ENCODE data around the gene MRPL58. TPM values are rescaled to one million over a fixed set of nuclear protein-coding genes. Genes with fewer than 3 reads are reported as not detected.
A peak's percentile ranks its signal among the peaks of the same experiment; 100 is the strongest.

Gene MRPL58
- total RNA-seq, 4 donors from 2014 or later: 18.2 to 26.4 (median 20.8) TPM

DNA sequence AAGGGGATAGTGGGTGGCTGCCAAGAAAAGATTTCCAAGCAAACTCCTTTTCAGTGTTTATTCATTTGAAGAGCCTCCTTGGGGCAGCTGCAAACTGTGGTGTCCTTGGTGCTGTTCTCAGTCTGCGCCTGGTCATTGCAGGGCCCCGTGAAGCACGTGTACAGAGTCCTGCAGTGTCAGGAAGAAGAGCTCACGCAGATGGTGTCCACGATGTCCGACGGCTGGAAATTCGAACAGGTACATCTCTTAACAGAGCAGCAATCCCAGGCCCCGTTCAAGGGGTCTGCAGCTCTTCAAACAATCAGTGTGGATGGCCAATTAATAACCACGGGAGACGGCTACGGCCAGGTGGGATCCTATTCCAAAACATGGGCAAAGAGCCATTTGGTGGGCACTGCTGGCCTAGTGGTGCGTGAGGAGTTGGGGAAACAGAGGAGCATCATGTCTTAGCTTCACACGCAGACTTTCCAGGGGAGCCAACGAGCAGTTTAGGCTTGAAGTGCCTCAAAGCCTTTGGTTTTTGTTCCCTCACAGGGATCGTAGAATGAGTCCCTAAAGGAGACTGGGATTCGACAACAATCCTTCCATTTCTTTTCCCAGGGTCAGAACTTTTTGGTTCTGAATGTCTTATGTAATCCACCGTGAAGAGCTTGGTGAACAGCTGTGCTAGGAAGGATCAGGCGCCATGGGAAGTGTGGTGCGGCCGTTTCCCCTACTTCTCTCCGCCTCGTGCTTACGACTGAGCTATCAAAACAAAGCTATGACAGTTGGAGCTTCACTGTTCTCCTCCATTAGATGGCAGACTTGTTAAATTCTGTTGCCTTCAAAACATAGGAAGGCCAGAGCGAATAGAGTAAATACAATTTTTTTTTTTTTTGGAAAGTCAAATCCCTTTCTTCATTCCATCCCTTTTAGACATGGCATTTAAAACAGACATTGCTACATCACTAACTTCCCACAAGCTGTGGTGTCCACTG lies 47.2 kb downstream of the MRPL58 start:
- H3K27me3 ChIP-seq: no peaks in the 10 kb centered on the region
- H3K36me3 ChIP-seq: no peaks in the 10 kb centered on the region
- no peaks in the 10 kb centered on the region for H3K9me3 ChIP-seq
- H3K4me1 ChIP-seq: no peaks in the 10 kb centered on the region
- H3K4me3 ChIP-seq: no peak overlapping the region
- intact Hi-C loops (cut with DNase I; ENCODE audit: low total_unique reads): no loop called here
- H3K27ac ChIP-seq: peak overlapping the region; percentile 63 to 68
- TF ChIP-seq POLR2A (IDR thresholded peaks at IDR 0.05): no peak
- TF ChIP-seq, protein P1, sequence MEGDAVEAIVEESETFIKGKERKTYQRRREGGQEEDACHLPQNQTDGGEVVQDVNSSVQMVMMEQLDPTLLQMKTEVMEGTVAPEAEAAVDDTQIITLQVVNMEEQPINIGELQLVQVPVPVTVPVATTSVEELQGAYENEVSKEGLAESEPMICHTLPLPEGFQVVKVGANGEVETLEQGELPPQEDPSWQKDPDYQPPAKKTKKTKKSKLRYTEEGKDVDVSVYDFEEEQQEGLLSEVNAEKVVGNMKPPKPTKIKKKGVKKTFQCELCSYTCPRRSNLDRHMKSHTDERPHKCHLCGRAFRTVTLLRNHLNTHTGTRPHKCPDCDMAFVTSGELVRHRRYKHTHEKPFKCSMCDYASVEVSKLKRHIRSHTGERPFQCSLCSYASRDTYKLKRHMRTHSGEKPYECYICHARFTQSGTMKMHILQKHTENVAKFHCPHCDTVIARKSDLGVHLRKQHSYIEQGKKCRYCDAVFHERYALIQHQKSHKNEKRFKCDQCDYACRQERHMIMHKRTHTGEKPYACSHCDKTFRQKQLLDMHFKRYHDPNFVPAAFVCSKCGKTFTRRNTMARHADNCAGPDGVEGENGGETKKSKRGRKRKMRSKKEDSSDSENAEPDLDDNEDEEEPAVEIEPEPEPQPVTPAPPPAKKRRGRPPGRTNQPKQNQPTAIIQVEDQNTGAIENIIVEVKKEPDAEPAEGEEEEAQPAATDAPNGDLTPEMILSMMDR (IDR thresholded peaks at IDR 0.05): peak; percentile 40 to 61 (median 54)
- DNase-seq: peak in 1 of 2 donors; percentile 47

DNA sequence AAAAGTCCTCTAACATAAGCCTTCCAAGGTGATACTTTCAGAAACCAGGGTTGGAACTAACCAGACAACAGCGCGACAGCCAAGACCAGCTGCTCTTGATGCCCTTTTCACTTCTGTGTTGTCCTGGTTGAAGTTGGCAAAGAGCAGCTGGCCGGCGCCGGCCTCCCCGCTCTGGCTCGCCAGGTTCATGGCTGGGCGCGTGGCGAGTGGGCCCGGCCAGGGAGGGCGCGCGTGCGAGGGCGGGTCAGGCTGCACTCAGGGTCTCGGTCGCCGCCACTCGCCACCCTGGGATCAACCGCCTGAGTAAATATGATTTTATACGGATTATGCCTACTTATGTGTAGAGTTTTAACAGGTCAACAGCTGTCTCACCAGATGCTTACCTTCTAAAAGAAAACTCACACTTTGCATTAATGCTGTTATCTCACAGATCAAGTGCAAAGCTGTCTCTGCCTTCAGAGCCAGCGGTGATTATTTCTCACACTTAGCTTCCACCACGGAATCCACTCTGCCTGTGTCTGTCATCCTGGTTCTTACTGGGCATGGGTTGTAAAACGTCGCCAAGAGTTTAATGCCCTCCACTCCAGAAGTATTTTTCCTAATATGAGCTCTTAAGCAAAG lies 48.1 kb downstream of the MRPL58 start:
- Histone ChIP-seq H3K36me3 (no peaks in the 10 kb centered on the region), H3K27ac (peak overlapping the region; percentile 63 to 68), H3K4me1 (no peaks in the 10 kb centered on the region), H3K9me3 (no peaks in the 10 kb centered on the region), H3K27me3 (no peaks in the 10 kb centered on the region), H3K4me3 (no peak overlapping the region)
- no peak for DNase-seq
- intact Hi-C loops (cut with DNase I; ENCODE audit: low total_unique reads): no loop called here
- no peak for TF ChIP-seq POLR2A (IDR thresholded peaks at IDR 0.05)
- TF ChIP-seq, protein P1 (IDR thresholded peaks at IDR 0.05): no peak

DNA sequence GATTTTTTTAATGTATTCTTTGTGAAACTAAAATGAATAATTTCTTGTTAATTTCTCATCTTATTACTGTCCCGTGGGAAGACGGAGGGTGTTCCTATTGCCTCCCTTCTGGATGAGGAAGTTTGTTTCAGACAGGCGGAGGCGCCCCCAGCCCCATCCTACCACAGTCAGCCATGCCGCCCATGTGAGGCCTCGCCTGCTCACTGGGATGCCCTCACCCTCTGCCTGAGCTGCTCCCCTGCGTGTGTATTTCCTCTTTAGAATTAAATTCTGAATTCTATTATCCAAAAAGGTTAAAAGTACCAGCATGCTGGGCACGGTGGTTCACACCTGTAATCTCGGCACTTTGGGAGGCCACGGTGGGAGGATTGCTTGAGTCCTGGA lies 48.6 kb downstream of the MRPL58 start:
- DNase-seq: no peak
- Histone ChIP-seq H3K4me3 (no peak overlapping the region), H3K27ac (peak overlapping the region; percentile 63 to 68), H3K4me1 (no peaks in the 10 kb centered on the region), H3K36me3 (no peaks in the 10 kb centered on the region), H3K9me3 (no peaks in the 10 kb centered on the region), H3K27me3 (no peaks in the 10 kb centered on the region)
- TF ChIP-seq POLR2A (IDR thresholded peaks at IDR 0.05): no peak
- TF ChIP-seq, protein P1 (IDR thresholded peaks at IDR 0.05): no peak
- intact Hi-C loops (cut with DNase I; ENCODE audit: low total_unique reads): no loop called here

DNA sequence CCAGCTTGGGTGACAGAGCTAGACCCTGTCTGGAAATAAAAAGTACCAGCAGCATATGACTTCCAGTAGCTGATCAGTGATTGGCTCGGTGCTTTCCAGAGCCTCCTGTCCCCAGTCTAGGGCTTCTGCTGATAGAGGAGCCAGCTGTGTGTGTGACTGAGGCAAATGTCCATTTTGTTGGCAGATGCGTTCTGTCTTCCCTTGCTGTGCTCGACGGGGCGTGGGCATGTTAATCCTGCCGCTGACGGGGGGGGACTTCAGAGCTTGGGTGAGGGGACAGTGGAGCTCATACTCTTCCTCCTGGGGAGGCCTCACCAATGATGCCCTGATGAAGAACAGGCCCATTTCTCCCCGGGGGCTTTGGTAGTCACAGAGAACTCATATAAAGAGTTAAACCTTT lies 49.1 kb downstream of the MRPL58 start:
- intact Hi-C loops (cut with DNase I; ENCODE audit: low total_unique reads): no loop called here
- DNase-seq: no peak
- Histone ChIP-seq H3K4me1 (no peaks in the 10 kb centered on the region), H3K9me3 (no peaks in the 10 kb centered on the region), H3K4me3 (no peak overlapping the region), H3K27me3 (no peaks in the 10 kb centered on the region), H3K27ac (no peak overlapping the region), H3K36me3 (no peaks in the 10 kb centered on the region)
- no peak for TF ChIP-seq POLR2A (IDR thresholded peaks at IDR 0.05)
- TF ChIP-seq, protein P1 (IDR thresholded peaks at IDR 0.05): no peak

DNA sequence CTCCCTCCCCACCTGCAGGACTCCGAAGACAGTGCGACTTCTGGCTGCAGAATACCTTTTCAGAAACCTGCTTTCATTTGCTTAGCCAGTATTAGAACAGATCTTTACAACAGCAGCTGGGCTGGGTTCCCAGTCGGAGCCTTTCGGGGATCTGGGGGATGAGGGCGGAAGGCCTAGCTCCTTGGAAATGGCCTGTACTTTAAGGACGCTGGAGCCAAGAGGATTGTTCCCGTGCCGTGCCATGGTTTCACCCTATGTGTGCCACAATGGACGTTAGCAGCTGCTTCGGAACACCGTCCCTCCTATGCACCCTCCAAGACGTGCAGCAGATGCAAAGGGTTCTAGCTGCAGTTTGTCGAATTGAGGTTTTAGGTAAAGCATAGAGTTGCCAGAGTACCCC lies 50.7 kb downstream of the MRPL58 start:
- no peak for TF ChIP-seq POLR2A (IDR thresholded peaks at IDR 0.05)
- TF ChIP-seq, protein P1 (IDR thresholded peaks at IDR 0.05): no peak
- Histone ChIP-seq H3K27me3 (no peaks in the 10 kb centered on the region), H3K4me1 (no peaks in the 10 kb centered on the region), H3K9me3 (no peaks in the 10 kb centered on the region), H3K4me3 (no peak overlapping the region), H3K27ac (no peak overlapping the region), H3K36me3 (no peaks in the 10 kb centered on the region)
- intact Hi-C loops (cut with DNase I; ENCODE audit: low total_unique reads): no loop called here
- no peak for DNase-seq
